Nephron progenitor cell (in vitro differentiated cells): Measurements from ENCODE around the gene PRODH2.

Experiments used
- DNase-seq: peaks from one replicate; pipeline ENCODE4 v3.0.0; 2021
- H3K27ac Mint-ChIP-seq: 2 replicates; pipeline ENCODE4 v1.8.0; 2021; ENCODE audit warnings: mild to moderate bottlenecking, moderate library complexity, mixed read lengths
- H3K27me3 Mint-ChIP-seq: 2 replicates; pipeline ENCODE4 v1.8.0; 2021; ENCODE audit warnings: mild to moderate bottlenecking, low read depth, mixed read lengths; ENCODE audit not compliant: poor library complexity
- H3K36me3 Mint-ChIP-seq: 2 replicates; pipeline ENCODE4 v1.8.0; 2021; ENCODE audit warnings: low read depth, mixed read lengths
- H3K4me1 Mint-ChIP-seq: 2 replicates; pipeline ENCODE4 v1.8.0; 2021; ENCODE audit warnings: mixed read lengths
- H3K4me3 Mint-ChIP-seq: 2 replicates; pipeline ENCODE4 v1.8.0; 2021; ENCODE audit warnings: mild to moderate bottlenecking, moderate library complexity, mixed read lengths
- H3K9me3 Mint-ChIP-seq: 2 replicates; pipeline ENCODE4 v1.8.0; 2021; ENCODE audit warnings: mild to moderate bottlenecking, moderate library complexity, mixed read lengths
- TF ChIP-seq, protein P1 (sequence below): fragments of 200-600 bp; sonication (generic); IDR thresholded peaks from 2 replicates; pipeline ENCODE4 v1.5.0; 2021; ENCODE audit warnings: antibody characterized with exemption

Gene PRODH2

DNA sequence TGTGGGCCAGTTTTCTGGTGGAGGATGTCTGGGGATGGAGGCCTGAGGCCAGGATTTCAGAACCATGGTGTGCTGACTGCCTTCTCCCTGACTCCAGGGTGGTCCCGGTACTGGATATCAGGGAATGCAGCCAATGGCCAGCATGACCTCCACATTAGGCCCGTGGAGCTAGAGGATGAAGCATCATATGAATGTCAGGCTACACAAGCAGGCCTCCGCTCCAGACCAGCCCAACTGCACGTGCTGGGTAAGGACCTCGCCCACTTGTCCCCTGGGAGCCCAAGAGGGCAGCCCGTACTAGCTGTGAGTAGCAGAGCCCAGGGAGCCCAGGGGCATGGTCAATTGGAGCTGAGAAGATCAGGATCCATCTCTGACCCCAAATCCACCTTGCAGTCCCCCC is 45.7 kb upstream of the PRODH2 start:
- H3K27me3 Mint-ChIP-seq, result peaks cover 95% of the 10 kb centered on the region
- DNase-seq, result no peak
- TF ChIP-seq, protein P1, sequence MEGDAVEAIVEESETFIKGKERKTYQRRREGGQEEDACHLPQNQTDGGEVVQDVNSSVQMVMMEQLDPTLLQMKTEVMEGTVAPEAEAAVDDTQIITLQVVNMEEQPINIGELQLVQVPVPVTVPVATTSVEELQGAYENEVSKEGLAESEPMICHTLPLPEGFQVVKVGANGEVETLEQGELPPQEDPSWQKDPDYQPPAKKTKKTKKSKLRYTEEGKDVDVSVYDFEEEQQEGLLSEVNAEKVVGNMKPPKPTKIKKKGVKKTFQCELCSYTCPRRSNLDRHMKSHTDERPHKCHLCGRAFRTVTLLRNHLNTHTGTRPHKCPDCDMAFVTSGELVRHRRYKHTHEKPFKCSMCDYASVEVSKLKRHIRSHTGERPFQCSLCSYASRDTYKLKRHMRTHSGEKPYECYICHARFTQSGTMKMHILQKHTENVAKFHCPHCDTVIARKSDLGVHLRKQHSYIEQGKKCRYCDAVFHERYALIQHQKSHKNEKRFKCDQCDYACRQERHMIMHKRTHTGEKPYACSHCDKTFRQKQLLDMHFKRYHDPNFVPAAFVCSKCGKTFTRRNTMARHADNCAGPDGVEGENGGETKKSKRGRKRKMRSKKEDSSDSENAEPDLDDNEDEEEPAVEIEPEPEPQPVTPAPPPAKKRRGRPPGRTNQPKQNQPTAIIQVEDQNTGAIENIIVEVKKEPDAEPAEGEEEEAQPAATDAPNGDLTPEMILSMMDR, result no peak
- no peak overlapping the region for H3K27ac Mint-ChIP-seq
- peaks cover 45% of the 10 kb centered on the region for H3K4me1 Mint-ChIP-seq
- peaks cover 4% of the 10 kb centered on the region for H3K9me3 Mint-ChIP-seq
- no peaks in the 10 kb centered on the region for H3K36me3 Mint-ChIP-seq
- H3K4me3 Mint-ChIP-seq, result peak overlapping the region; percentile 88

DNA sequence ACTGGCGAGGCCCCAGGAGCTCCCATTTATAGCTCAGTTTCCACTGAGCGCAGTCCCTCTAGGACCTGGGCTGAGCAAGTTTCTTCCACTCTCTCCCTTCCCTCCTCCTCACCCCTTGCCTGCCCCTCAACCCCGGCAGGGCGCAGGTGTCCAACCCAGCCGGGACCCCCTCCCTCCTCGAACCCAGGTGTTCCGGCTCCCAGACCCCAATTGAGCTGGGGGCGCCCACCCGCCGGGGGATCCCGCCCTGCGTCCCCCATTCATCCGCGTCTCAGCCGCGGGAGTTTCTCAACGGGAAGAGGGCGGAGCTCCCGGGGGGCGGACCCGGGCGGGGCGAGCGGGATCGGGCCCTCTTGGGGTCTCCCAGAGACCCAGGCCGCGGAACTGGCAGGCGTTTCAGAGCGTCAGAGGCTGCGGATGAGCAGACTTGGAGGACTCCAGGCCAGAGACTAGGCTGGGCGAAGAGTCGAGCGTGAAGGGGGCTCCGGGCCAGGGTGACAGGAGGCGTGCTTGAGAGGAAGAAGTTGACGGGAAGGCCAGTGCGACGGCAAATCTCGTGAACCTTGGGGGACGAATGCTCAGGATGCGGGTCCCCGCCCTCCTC is 44.0 kb upstream of the PRODH2 start, which contains the start of gene KIRREL2:
TSS of gene KIRREL2 (plus strand) at position 366 of the 604 bp plus-strand sequence. CDS start at position 575, 209 bp downstream.
- Mint-ChIP-seq H3K27ac (no peak within 1 kb of the TSS), H3K4me1 (peaks cover 51% of the 10 kb centered on the region), H3K4me3 (peak within 1 kb of the TSS; percentile 88), H3K9me3 (peaks cover 4% of the 10 kb centered on the region), H3K36me3 (no peaks in the 10 kb centered on the region), H3K27me3 (peaks cover 92% of the 10 kb centered on the region)
- DNase-seq, result peak; percentile 85
- TF ChIP-seq, protein P1, result no peak

DNA sequence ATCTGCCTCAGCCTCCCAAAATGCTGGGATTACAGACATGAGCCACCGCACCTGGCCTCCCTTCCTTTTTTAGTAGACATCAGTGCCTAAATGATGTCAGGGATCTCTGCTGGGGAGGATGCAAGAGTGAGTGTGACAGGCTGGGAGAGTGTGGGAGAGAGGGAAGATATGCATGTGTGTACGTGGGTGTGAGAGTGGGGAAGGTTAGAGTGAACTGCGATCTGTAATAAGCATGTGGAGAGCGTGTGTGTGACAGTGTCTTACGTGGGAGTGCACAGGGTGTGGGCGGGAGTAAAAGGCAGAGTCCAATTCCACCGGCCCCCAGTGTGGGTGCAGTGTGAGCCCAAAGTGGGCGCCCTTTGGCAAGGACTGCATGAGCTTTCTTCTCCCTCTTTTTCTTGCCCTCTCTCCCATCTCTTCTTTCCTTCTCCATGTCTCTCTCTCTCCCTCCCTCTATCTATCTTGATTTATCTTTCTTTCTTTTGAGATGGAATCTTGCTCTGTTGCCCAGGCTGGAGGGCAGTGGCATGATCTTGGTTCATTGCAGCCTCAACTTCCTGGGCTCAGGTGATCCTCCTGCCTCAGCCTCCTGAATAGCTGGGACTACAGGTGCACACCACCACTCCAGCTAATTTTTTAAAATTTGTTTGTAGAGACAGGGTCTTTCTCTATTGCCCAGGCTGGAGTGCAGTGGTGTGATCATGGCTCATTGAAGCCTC is 40.6 kb upstream of the PRODH2 start:
- Mint-ChIP-seq H3K4me1 (peaks cover 43% of the 10 kb centered on the region), H3K9me3 (no peaks in the 10 kb centered on the region), H3K4me3 (no peak overlapping the region), H3K36me3 (no peaks in the 10 kb centered on the region), H3K27me3 (peaks cover 89% of the 10 kb centered on the region), H3K27ac (no peak overlapping the region)
- TF ChIP-seq, protein P1, result no peak
- DNase-seq, result no peak

DNA sequence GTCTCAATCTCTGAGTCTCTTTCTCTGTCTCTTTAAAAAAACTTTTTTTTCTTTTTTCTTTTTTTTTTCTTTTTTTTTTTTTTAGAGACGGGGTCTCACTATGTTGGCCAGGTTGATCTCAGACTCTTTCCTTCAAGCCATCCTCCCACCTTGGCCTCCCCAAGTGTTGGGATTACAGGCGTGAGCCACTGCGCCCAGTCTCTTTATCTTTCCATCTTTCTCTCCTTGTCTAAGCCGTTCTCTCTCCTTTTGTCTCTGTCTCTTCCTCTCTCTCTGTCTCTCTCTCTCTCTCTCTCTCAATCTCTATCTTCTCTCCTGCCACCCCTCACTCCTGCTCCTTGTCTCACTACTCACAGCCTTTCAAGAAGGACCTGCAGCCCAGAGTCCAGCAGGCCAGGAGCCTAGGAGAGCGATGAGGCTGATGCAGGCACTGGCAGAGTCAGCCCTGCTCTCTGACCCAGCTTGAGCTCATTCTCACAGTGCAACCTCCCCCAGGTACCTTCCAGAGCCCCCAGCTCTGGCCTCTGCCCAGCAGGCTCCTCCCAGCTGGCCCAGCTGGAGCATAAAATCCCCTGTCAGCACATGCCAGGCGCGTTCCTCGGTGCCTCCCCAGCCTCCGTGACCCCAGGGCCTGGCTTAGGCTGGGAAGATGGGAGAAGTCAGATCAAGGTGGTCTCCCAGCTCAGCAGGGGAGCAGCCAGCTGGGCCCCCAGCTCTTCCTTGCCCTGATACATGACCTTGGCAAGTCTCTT is 39.6 kb upstream of the PRODH2 start, which contains the start of gene NPHS1:
TSS of gene NPHS1 (minus strand) at position 476 of the 752 bp plus-strand sequence. CDS start 667 bp downstream, outside the sequence.
- no peak within 1 kb of the TSS for H3K27ac Mint-ChIP-seq
- H3K4me3 Mint-ChIP-seq, result peak within 1 kb of the TSS; percentile 41
- no peaks in the 10 kb centered on the region for H3K36me3 Mint-ChIP-seq
- peaks cover 89% of the 10 kb centered on the region for H3K27me3 Mint-ChIP-seq
- no peaks in the 10 kb centered on the region for H3K9me3 Mint-ChIP-seq
- TF ChIP-seq, protein P1, result no peak
- peak; percentile 45 for DNase-seq
- H3K4me1 Mint-ChIP-seq, result peaks cover 43% of the 10 kb centered on the region

DNA sequence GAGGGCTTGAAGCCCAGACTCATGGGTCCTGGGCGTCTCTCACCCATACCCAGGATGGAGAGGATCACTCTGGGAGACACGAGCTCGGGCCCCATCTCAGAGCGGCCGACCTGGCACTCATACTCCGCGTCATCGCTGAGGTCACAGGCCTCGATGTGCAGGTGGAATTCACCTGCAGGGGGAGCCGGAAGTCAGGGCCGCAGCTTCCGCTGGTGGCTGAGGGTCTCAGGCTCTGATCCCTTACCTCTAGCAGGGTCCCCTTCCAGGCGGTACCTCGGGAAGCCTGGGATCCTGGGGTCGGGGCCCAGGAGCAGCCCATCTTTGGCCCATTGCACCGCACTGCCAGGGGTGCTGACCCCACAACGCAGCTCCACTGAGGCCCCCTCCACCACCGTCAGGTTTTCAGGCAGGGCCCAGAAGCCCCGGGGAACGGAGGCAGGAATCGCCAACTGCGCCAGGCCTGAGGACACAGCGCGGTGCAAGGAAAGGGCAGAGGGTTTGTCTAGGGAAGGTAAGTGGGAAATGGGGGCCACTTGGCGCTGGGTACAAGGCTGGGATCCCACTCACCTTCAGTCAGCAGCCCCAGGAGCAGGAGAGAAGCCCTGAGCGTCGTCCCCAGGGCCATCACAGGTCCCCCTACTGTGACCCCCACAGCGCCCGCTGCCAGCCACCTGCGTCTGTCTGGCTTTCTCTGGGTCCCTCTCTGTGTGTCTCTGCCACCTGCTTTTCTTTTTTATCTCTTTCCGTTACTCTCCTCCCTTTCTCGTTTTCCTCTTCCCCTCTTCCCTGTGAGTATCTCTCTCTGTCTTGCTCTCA is 38.8 kb upstream of the PRODH2 start:
- Mint-ChIP-seq H3K4me3 (no peak overlapping the region), H3K27ac (no peak overlapping the region), H3K9me3 (no peaks in the 10 kb centered on the region), H3K4me1 (peaks cover 42% of the 10 kb centered on the region), H3K36me3 (no peaks in the 10 kb centered on the region), H3K27me3 (peaks cover 89% of the 10 kb centered on the region)
- TF ChIP-seq, protein P1, result peak; percentile 45
- peak; percentile 57 for DNase-seq
